GM12878 (cell line): ENCODE measurements around the gene ZNF668. TPM values are rescaled to one million over a fixed set of nuclear protein-coding genes. Genes with fewer than 3 reads are reported as not detected.
A peak's percentile ranks its signal among the peaks of the same experiment; 100 is the strongest.

Experiments
- DPF2 ChIP-seq: fragments of 450-650 bp; IDR thresholded peaks from 2 replicates; pipeline ENCODE4 v1.6.1; 2017; ENCODE audit warnings: mild to moderate bottlenecking
- E2F8 ChIP-seq: fragments of 450-650 bp; IDR thresholded peaks from 2 replicates; pipeline ENCODE4 v1.6.1; 2018; ENCODE audit warnings: mild to moderate bottlenecking, low read depth, moderate library complexity; ENCODE audit not compliant: partially characterized antibody
- ESRRA ChIP-seq: IDR thresholded peaks from 2 replicates; pipeline ENCODE4 v1.6.1; 2012; ENCODE audit warnings: mild to moderate bottlenecking, low read length, improper control_type of control experiment
- FOXK2 ChIP-seq: fragments of 450-650 bp; IDR thresholded peaks from 2 replicates; pipeline ENCODE4 v1.6.1; 2017; ENCODE audit warnings: mild to moderate bottlenecking, moderate library complexity
- HSF1 ChIP-seq: fragments of 150-350 bp; IDR thresholded peaks from 2 replicates; pipeline ENCODE4 v1.6.1; 2014; ENCODE audit warnings: mild to moderate bottlenecking, low read depth, low read length
- IRF3 ChIP-seq: fragments of 450-650 bp; IDR thresholded peaks from 2 replicates; pipeline ENCODE4 v1.6.1; 2014; ENCODE audit warnings: mild to moderate bottlenecking
- IRF4 ChIP-seq: IDR thresholded peaks from 2 replicates; pipeline ENCODE4 v1.6.1; 2011; ENCODE audit warnings: low read depth, low read length
- MEF2A ChIP-seq: IDR thresholded peaks from 2 replicates; pipeline ENCODE4 v1.6.1; 2011; ENCODE audit warnings: low read depth, mild to moderate bottlenecking, low read length, moderate library complexity; ENCODE audit not compliant: insufficient read depth
- MYC ChIP-seq: IDR thresholded peaks from 2 replicates; pipeline ENCODE4 v1.6.1; 2011; ENCODE audit warnings: mild to moderate bottlenecking, low read length, moderate library complexity, inconsistent platforms; ENCODE audit not compliant: insufficient read depth, insufficient replicate concordance, insufficient read length, severe bottlenecking
- NFYB ChIP-seq: IDR thresholded peaks from 2 replicates; pipeline ENCODE4 v1.6.1; 2011; ENCODE audit warnings: low read depth, mild to moderate bottlenecking, low read length, improper control_type of control experiment, moderate library complexity; ENCODE audit not compliant: insufficient read depth
- NR2F1 ChIP-seq: fragments of 450-650 bp; conservative IDR thresholded peaks from 2 replicates; pipeline ENCODE4 v1.6.1; 2017; ENCODE audit warnings: mild to moderate bottlenecking
- RUNX3 ChIP-seq: IDR thresholded peaks from 2 replicates; pipeline ENCODE4 v1.6.1; 2012; ENCODE audit warnings: low read length, inconsistent platforms
- SP1 ChIP-seq: IDR thresholded peaks from one replicate; pipeline ENCODE4 v1.6.1; 2011; ENCODE audit warnings: low read depth, low read length
- TBL1XR1 ChIP-seq: IDR thresholded peaks from 2 replicates; pipeline ENCODE4 v1.6.1; 2012; ENCODE audit warnings: low read depth, low read length, improper control_type of control experiment
- TCF7 ChIP-seq: IDR thresholded peaks from 2 replicates; pipeline ENCODE4 v1.6.1; 2014; ENCODE audit warnings: antibody characterized with exemption, borderline replicate concordance
- ZBTB11 ChIP-seq: fragments of 450-650 bp; formaldehyde crosslinking; IDR thresholded peaks from 2 replicates; pipeline ENCODE4 v1.5.0; 2022; ENCODE audit warnings: mild to moderate bottlenecking, missing genetic modification characterization
- polyA plus RNA-seq, 11 experiments: library from polyadenylated mRNA; depleted of rRNA in 4 of 11; unstranded in 6 of 11; stranded (reverse) in 5 of 11; fragments of >200 nt; fragmentation: Nextera tagmentation in 4 of 11; fragmentation: Illumina TruSeq in 1 of 11; extraction: Ambion mirVana in 4 of 11; extraction: Trizol in 1 of 11; gene quantifications; 1 replicate in 1 of 11; 2 replicates in 10 of 11; pipeline versions ENCODE4 v1.2.1 to v1.2.3, GENCODE V29; 2011 to 2016; ENCODE audit warnings: inconsistent platforms in 2 of 11, missing spikeins in 2 of 11, low read depth in 1 of 11
- total RNA-seq, 4 experiments: library from RNA; depleted of rRNA in 3 of 4; stranded (reverse); fragments of >200 nt in 3 of 4; fragmentation: Illumina TruSeq in 1 of 4; extraction: Trizol in 1 of 4; gene quantifications; 2 replicates each; pipeline versions ENCODE4 v1.2.1 to v1.2.3, GENCODE V29; 2013 to 2021
- TF ChIP-seq, protein P1 (sequence below): IDR thresholded peaks from 2 replicates; pipeline ENCODE4 v1.6.1; 2011; ENCODE audit warnings: low read depth, mild to moderate bottlenecking, low read length, moderate library complexity, borderline replicate concordance; ENCODE audit errors: extremely low read depth
- TF ChIP-seq, protein P2 (sequence below): IDR thresholded peaks from 2 replicates; pipeline ENCODE4 v1.6.1; 2012; ENCODE audit warnings: low read depth, low read length, improper control_type of control experiment

ZNF668 gene
- total and polyA plus RNA-seq, 10 of the 15 experiments (the other 5 are each of a cell fraction or from before 2014, with no cell fraction given): 0.05 to 20.7 (median 10.0) TPM; not detected in 1

DNA sequence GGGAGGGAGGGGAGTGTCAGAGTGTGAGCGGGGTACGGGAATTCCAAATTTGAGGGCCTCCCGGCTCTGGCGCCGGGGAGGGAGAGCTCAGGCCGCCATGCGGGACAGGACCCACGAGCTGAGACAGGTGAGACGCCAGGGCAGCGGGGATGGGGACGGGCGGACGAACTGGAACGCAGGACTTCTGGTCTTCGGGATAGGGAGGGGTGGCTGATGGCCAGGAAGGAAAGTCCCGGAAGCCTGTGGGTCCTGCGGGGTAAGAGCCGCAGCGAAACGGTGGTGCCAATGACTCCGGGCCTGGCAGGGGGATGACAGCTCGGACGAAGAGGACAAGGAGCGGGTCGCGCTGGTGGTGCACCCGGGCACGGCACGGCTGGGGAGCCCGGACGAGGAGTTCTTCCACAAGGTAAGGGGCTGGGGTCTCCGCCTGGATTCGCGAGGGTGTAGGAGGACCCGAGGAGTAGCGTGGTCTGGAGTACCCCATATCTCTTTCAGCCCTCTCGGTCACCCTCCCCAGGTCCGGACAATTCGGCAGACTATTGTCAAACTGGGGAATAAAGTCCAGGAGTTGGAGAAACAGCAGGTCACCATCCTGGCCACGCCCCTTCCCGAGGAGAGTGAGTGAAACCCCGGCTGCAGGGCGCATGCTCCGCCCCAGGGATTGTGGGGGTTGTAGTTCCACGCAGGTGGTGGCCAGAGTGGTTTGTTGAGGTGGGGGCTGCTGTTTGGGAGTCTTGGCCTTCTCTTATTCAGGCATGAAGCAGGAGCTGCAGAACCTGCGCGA, 40.1 kb downstream of the ZNF668 start (continued):
- no peak for TF ChIP-seq ZBTB11 (CRISPR knock-in tag)
- TF ChIP-seq IRF3: no peak
- TF ChIP-seq RUNX3: no peak
- no peak for TF ChIP-seq TCF7
- TF ChIP-seq, protein P1, sequence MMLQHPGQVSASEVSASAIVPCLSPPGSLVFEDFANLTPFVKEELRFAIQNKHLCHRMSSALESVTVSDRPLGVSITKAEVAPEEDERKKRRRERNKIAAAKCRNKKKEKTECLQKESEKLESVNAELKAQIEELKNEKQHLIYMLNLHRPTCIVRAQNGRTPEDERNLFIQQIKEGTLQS: no peak
- TF ChIP-seq HSF1: no peak
- no peak for TF ChIP-seq E2F8
- TF ChIP-seq ESRRA: no peak
- TF ChIP-seq TBL1XR1: no peak
- no peak for TF ChIP-seq NFYB
- 0 out of 2 replicates have a peak, but pooled peaks have one; percentile 35 for TF ChIP-seq IRF4
- peak; percentile 56 for TF ChIP-seq SP1
- TF ChIP-seq MEF2A: no peak
- no peak for TF ChIP-seq MYC
- TF ChIP-seq, protein P2, sequence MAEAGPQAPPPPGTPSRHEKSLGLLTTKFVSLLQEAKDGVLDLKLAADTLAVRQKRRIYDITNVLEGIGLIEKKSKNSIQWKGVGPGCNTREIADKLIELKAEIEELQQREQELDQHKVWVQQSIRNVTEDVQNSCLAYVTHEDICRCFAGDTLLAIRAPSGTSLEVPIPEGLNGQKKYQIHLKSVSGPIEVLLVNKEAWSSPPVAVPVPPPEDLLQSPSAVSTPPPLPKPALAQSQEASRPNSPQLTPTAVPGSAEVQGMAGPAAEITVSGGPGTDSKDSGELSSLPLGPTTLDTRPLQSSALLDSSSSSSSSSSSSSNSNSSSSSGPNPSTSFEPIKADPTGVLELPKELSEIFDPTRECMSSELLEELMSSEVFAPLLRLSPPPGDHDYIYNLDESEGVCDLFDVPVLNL: no peak
- TF ChIP-seq DPF2: 0 out of 2 replicates have a peak, but pooled peaks have one; percentile 35
- no peak for TF ChIP-seq NR2F1
- no peak for TF ChIP-seq FOXK2
